ENCODE data around the gene C19orf81.

C19orf81 gene

GRCh38 chr19:50686310-50687032, 37.2 kb downstream of the C19orf81 start:
- TF ChIP-seq, protein P1, sequence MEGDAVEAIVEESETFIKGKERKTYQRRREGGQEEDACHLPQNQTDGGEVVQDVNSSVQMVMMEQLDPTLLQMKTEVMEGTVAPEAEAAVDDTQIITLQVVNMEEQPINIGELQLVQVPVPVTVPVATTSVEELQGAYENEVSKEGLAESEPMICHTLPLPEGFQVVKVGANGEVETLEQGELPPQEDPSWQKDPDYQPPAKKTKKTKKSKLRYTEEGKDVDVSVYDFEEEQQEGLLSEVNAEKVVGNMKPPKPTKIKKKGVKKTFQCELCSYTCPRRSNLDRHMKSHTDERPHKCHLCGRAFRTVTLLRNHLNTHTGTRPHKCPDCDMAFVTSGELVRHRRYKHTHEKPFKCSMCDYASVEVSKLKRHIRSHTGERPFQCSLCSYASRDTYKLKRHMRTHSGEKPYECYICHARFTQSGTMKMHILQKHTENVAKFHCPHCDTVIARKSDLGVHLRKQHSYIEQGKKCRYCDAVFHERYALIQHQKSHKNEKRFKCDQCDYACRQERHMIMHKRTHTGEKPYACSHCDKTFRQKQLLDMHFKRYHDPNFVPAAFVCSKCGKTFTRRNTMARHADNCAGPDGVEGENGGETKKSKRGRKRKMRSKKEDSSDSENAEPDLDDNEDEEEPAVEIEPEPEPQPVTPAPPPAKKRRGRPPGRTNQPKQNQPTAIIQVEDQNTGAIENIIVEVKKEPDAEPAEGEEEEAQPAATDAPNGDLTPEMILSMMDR (IDR thresholded peaks at IDR 0.05; ENCODE audit: low read depth, low read length) = no peak
- in situ Hi-C loops (cut with HindIII; ENCODE audit: low sequenced_read_pairs) = no loop called here
- no peak for DNase-seq (ENCODE audit: low read depth, low spot score)
- H3K4me3 ChIP-seq (ENCODE audit: low read depth, low read length) = no peak overlapping the region

DNA sequence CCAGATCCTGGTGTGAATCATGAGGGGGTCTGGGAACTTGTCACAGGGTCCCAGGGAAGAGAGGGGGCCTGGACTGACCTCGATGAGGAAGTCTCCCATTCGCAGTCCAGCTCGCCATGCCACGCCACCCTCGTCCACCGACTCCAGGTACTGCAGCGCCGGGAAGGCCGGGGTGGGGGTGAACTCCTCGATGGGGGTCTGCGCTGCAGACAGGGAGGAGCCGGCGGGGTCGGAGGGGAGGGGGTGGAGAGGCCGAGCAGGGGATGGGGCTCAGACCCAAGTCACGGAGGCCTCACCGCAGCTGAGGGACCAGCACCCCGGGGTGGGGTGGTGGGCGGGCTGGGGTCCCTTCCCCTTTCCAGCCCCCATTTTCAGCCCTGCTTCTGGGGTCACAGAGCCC, 39.5 kb downstream of the C19orf81 start:
- no peak for DNase-seq (ENCODE audit: low read depth, low spot score)
- H3K4me3 ChIP-seq (ENCODE audit: low read depth, low read length) = no peak overlapping the region
- TF ChIP-seq, protein P1 (IDR thresholded peaks at IDR 0.05; ENCODE audit: low read depth, low read length) = no peak
- in situ Hi-C loops (cut with HindIII; ENCODE audit: low sequenced_read_pairs) = no loop called here

DNA sequence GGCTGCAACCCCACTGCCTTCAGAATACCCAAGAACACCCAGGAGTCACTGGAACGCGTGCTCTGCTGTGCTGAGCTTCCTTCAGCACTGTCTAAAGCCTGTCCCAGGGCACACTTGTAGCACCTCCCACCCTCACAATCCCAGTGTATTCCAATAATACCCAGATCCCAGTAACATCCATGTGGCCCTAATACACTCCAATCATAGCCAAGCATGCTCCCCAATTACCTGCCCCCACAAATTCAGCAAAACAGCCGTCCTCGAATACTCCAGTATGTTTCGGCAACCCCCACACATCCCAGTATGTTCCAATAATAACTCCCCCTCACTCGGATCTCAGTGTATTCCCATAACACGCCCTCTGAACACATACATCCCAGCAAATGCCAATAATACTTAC, 41.2 kb downstream of the C19orf81 start:
- in situ Hi-C loops (cut with HindIII; ENCODE audit: low sequenced_read_pairs) = no loop called here
- DNase-seq (ENCODE audit: low read depth, low spot score) = no peak
- TF ChIP-seq, protein P1 (IDR thresholded peaks at IDR 0.05; ENCODE audit: low read depth, low read length) = no peak
- H3K4me3 ChIP-seq (ENCODE audit: low read depth, low read length) = no peak overlapping the region

- no peak for DNase-seq (ENCODE audit: low read depth, low spot score)
- no peak overlapping the region for H3K4me3 ChIP-seq (ENCODE audit: low read depth, low read length)
- in situ Hi-C loops (cut with HindIII; ENCODE audit: low sequenced_read_pairs) = no loop called here
- TF ChIP-seq, protein P1 (IDR thresholded peaks at IDR 0.05; ENCODE audit: low read depth, low read length) = no peak
These were observed 44.1 kb downstream of the C19orf81 start for GRCh38 chr19:50693064-50693975.

DNA sequence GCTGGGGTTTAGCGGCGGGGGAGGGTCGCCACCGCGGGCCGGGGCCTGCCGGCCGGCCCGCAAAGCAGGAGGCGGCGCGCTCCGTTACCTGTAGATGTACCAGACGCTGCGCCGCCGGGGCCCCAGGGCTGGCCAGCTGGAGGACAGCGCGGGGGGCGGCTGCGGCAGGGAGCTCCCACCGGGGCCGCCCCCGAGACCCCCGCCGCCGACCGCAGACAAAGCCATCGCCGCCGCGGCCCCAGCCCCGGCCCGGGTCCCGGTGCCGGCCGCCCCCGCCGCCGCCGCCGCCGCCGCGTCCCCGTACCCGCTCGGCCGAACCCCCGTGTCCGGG, 45.5 kb downstream of the C19orf81 start:
- no peak overlapping the region for H3K4me3 ChIP-seq (ENCODE audit: low read depth, low read length)
- in situ Hi-C loops (cut with HindIII; ENCODE audit: low sequenced_read_pairs) = no loop called here
- no peak for DNase-seq (ENCODE audit: low read depth, low spot score)
- TF ChIP-seq, protein P1 (IDR thresholded peaks at IDR 0.05; ENCODE audit: low read depth, low read length) = no peak

GRCh38 chr19:50695251-50696093, 46.2 kb downstream of the C19orf81 start:
- H3K4me3 ChIP-seq (ENCODE audit: low read depth, low read length) = no peak overlapping the region
- DNase-seq (ENCODE audit: low read depth, low spot score) = no peak
- TF ChIP-seq, protein P1 (IDR thresholded peaks at IDR 0.05; ENCODE audit: low read depth, low read length) = no peak
- in situ Hi-C loops (cut with HindIII; ENCODE audit: low sequenced_read_pairs) = no loop called here
